ENCODE data around the gene C1orf21. TPM values are rescaled to one million over a fixed set of nuclear protein-coding genes. Genes with fewer than 3 reads are reported as not detected.

C1orf21 gene
- total RNA-seq, 1 donor from 2014 or later, result 5.5 TPM

DNA sequence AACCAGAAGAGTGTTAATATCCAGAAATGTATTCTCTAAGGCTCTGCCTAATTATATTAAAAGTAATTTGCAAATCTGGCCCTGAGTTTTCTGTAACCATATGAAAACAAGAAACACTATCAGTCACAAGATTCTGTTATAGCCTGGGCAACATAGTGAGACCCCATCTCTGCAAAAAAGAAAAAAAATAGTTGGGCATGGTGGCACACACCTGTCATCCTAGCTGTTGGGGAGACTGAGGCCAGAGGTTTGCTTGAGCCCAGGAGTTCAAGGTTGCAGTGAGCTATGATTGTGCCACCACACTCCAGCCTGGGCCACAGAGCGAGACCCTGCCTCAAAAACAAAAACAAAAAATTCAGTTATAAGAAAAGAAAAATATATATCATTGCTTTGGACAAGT, 25.6 kb downstream of the C1orf21 start:
- DNase-seq (ENCODE audit: low read depth in 2 of 2), result no peak

DNA sequence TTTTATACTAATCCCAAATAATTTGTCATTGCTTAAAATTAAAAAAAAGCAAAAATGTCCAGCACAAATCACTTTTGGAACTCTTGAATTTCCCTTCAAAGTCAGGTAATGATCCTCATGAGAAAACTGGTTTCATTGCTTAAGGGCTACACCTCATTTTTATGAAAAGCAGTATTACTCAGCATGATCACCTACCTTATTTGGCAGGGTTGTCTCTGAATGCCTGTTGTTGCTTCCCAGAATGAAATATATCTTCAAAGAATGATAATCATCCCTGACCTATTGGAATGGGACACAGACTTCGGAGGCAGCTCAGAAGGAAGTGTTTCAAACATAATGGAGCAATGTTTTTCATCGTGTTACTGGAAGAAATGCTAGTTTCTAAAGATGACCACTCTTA, 29.7 kb downstream of the C1orf21 start:
- DNase-seq (ENCODE audit: low read depth in 2 of 2), result no peak

DNA sequence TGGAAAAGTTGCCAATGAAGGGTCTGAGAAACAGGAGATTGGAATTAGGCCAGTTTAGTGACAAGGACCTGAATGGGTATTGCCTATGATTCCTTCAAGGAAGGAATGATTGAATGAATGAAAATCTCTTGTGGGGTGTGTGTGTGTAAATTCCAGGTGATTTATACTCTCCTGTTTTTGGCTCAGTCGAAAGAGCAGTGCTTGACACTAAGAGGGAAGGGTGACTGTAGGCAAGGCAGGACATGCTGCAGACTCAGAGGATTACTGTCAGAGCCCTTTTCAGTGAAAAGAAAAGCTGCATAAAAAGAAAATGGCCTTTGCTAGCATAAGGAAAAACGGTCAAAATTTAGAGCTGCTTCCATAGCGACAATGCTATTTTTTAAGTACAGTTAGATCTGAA, 30.1 kb downstream of the C1orf21 start:
- DNase-seq (ENCODE audit: low read depth in 2 of 2), result no peak

- no peak for DNase-seq (ENCODE audit: low read depth in 2 of 2)
Measured at GRCh38 chr1:184417916-184418315, 31.1 kb downstream of the C1orf21 start.

DNA sequence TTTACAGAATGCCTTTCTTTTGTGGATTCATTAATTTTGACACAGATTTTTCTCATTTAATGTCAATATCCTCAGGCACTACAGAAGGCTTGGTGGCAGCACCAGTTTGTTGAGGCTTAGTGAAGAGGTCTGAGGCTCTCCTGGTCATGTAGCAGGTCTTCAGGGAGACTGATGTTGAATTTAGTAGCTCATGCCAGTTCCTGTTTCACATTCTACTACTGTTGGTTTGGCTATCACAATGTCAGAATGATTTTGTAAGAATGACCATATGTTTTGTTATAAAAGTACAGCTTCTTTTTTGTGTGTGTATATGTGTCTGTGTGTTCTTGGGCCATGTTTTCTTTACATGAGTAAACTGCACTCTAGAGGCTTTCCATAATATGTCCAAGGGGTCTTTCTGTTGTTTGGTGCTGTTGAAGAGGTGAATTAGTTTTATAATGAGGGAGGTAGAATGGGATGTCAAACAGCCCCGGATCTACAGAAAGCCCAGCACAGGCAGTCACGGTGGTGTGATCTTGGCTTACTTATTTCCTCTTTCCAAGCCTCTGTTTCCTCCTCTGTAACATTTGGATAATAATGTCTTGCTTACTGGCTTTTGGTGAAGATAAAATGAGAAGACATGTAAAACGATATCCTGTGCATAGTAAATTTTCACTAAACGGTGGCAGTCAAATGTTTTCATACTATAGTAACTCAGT, 32.0 kb downstream of the C1orf21 start:
- no peak for DNase-seq (ENCODE audit: low read depth in 2 of 2)

DNA sequence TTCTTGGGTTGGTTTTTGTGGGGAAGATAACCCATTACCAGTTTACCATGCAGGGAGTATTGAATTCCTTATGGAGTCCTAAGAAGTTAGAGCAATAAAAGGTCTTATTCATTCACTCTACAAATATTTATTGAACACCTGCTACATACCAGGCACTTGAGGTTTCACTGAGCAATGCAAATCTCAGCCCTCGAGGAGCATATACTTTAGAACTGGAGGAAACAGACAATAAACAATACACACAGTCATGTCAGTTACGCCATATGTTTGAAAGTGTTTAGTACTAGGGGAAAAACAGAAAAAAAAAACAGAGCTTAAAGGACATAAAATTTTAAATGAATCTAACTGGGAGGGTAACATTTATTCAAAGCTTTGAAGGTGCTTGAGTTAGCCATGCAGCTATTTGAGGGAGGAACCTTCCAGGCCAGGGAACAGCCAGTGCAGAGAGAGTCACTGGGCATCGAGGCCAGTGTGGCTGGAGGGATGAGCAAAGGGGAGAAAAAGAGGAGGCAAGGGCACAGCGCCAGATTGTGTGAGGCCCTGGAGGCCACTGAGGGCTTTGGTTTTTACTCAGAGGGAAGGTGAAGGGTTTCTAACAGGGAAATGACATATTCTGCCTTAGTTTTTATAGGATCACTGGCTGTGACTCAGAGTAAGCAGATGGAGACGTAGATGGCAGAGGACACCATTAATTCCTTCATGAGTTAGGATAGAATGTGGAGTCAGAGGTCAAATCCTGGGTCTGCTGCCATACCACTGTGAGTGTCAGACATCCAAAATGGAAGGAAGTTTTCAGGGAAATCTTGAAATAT, 32.7 kb downstream of the C1orf21 start:
- DNase-seq (ENCODE audit: low read depth in 2 of 2), result no peak

DNA sequence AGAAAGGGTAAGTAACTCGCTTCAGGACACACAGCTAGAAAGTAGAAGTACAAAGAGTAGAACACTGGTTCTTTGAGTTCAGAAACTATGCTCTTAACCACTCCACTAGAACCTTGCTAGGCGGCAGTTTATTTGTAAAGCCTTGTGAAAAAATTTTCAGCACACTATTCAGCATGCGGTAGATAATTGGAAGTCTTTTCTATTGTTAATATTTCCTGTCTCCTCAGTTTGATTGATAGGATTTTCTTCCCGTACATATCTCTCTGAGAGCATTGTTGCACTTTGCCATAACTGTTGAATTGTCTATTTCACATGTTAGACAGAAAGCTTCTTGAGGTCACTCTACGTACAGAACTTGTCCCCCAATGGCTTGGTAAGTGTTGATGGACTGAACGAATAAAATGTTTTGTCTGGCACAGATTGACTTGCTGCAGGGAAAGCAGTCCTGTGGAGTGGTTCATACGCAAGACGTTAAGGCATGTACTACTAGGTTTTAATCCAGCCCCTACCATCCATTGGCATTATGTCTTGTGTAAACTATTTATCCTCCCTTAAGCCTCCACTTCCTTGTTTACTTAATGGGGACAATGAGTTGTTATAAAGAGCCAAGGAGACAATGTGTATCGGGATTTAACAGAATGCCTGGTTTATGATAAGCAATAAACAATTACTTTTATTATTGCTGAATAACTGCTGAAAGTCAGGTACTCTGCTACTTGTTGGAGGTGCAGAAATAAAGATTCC, 35.8 kb downstream of the C1orf21 start:
- DNase-seq (ENCODE audit: low read depth in 2 of 2), result peak in 1 of 2 donors; percentile 8

DNA sequence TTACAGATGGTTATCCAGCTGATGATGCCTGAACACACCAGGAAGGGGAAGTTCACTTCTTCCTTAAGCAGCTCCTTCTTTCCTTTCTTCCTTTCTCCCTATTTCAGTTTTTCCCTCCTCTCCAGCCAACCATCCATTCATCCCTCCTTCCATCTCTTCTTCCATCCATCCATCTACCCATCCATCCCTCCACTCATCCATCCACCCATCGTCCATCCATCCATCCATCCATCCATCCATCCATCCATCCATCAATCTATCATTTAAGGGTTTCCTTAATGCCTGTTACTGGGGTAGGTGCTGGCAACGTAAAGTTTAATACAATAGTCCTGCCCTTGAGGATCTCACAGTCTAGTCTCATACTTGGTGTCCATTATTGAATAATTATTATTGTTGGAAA, 36.8 kb downstream of the C1orf21 start:
- no peak for DNase-seq (ENCODE audit: low read depth in 2 of 2)

- DNase-seq (ENCODE audit: low read depth in 2 of 2), result no peak
Measured at GRCh38 chr1:184424157-184424556, 37.3 kb downstream of the C1orf21 start.

GRCh38 chr1:184424945-184425344, 38.1 kb downstream of the C1orf21 start:
- DNase-seq (ENCODE audit: low read depth in 2 of 2), result no peak

- DNase-seq (ENCODE audit: low read depth in 2 of 2), result no peak
Measured at GRCh38 chr1:184425449-184426277, 38.8 kb downstream of the C1orf21 start.

DNA sequence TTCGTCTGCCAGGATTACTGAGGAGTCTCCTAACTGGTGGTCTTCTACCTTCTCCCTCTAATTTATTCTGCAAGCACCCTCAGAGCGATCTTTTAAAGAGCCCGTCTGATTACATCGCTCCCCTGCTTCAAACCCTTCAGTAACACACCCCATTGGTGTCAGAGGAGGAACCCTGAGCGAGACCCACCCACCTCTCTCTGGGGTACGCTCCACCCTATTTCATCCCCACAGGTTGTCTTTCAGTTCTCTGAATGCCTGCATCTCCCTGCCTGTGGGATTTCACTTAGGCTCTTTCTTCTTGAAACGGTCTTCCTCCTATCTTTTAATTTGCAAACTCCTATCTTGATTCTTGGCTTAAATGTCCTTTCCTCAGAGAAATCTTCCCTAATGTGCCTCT, 39.4 kb downstream of the C1orf21 start:
- DNase-seq (ENCODE audit: low read depth in 2 of 2), result no peak

- no peak for DNase-seq (ENCODE audit: low read depth in 2 of 2)
Measured at GRCh38 chr1:184427722-184428121, 40.9 kb downstream of the C1orf21 start.

DNA sequence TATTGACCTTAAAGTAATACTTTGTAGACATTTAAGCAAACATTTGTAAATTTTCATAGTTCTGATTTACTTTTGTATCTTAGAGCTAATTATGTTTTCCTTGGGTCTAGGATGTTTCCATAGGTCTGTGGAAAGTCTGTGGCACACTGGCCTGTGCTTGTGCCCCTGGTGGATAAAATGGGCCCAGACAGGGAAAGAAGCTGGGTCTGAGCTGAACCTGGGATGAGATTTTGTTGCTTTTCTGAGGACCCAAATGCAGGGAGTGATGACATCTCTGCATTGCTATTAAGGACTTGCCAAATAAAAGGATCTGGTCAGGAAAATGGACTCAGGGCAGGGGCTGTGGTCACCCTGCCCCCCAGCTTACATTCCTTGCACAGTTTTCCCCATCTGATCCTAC, 41.8 kb downstream of the C1orf21 start:
- no peak for DNase-seq (ENCODE audit: low read depth in 2 of 2)

DNA sequence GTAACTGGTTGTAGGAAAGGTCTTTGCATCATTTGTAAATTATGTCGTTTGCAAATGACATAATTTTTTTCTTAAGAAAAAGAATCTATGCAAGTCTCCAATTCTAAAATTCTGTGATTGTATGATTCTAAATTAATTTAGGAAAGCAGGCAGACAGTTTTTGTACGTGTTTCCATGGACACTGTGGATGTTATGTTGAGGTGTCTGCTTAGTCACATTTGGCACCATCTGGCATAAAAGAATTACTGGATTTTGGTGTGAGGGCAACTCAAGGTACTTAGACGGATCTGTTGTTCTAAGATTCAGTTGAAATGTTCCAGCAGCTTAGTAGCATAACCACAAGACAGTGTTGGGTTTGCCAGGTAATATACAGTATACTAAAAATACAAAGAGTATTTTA, 42.5 kb downstream of the C1orf21 start:
- no peak for DNase-seq (ENCODE audit: low read depth in 2 of 2)

DNA sequence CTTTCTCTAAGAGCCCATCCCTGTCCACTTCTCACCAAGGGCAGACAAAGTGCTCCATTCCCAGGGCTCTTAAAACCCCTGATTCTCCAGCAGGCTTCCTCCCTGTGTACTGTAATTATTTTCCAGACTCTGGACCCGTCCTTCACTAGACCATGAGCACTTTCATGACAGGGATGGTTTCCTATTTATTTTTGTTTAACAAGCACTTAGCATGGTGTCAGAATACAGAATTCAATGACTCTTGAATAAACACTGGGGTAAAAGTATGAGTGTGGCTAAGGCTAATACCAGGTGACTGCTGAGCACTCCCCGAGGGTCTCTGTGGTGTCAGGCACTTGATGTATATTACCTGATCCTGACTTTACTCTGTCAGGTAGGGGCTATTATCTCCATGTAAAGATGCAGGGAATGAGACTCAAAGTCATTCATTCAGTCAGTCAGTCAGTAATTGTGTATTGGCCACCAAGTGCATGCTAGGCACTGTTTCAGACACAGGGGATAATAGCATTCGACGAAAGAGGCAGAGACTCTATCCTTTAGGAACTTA, 47.2 kb downstream of the C1orf21 start:
- DNase-seq (ENCODE audit: low read depth in 2 of 2), result no peak

DNA sequence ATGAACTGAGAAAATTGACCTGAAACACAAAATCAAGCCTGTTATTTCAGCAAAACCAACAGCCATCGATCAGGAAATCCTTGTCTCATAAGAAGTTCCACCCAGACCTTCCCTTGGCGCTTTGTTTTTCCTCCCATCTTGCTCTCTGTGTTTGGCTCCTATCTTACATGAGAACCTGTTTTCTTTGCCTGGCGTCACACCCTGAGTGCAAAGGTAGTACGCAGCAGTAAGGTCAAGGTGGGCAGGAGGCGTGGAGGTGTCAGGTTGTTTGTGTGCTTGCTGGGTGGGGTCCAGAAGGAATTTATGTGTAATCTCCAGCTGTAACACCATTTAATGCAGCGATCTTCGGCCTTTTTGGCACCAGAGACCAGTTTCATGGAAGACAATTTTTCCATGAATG, 50.5 kb downstream of the C1orf21 start:
- no peak for DNase-seq (ENCODE audit: low read depth in 2 of 2)

GRCh38 chr1:184438363-184438762, 51.5 kb downstream of the C1orf21 start:
- DNase-seq (ENCODE audit: low read depth in 2 of 2), result no peak

DNA sequence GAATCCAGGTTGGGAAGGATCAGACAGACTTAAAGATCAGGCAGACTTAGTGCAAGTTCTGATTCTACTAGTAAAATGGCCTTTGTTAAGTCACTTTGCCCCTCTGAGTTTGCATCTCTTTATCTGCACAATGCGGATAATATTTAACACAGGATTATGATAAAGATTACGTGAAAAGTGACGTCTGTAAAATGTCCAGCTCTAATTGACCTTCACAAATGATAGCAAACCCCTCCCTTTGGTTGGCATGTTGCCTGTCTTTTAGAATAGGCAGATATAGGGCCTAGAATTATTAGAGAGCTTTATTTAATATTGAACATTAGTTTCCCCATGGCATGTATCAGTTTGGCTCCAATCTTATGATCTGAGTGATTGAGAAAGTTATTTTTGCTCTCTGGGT, 55.4 kb downstream of the C1orf21 start:
- no peak for DNase-seq (ENCODE audit: low read depth in 2 of 2)

GRCh38 chr1:184443201-184443600, 56.4 kb downstream of the C1orf21 start:
- no peak for DNase-seq (ENCODE audit: low read depth in 2 of 2)

DNA sequence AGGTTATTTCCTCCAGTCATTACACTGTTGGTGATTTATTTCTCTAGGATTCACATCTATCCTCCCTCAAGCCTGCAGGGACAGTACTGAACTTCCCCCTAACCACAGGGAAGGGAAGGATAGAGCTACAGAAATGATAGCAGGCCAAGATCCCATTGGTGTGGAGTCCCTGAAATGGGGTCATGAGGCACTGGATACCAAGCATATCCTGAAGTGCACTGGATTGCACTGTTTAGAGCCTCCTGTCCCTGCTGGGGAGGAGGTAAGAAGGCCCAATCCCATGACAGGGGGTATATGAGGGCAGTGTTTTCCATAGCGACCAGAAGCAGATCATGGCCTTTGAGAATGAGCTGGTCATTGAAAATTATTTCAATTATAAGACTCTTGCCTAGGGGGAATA, 56.8 kb downstream of the C1orf21 start:
- no peak for DNase-seq (ENCODE audit: low read depth in 2 of 2)
